Endothelial cell of umbilical vein (primary cell): ENCODE measurements around the gene MAT1A. TPM values are rescaled to one million over a fixed set of nuclear protein-coding genes. Genes with fewer than 3 reads are reported as not detected.

ENCODE experiments used
- BruUV-seq: library from RNA; stranded (reverse); fragments of 400-500 nt; replicated peaks from 2 replicates; lab custom pipeline; 2021; lab: Mats Ljungman, UMichigan
- CTCF ChIA-PET: fragments of 300-600, 350-600 bp; sonication (Branson Sonifier 250); formaldehyde crosslinking; loops from one replicate; lab custom pipeline; 2021; ENCODE audit warnings: antibody characterized with exemption, inconsistent platforms; lab: Charles Lee
- POLR2A ChIA-PET: fragments of 300-600, 350-600 bp; sonication (Branson Sonifier 250); formaldehyde crosslinking; loops from one replicate; lab custom pipeline; 2021; ENCODE audit warnings: antibody characterized with exemption, inconsistent platforms; lab: Charles Lee
- DNase-seq: peaks from one replicate; pipeline ENCODE4 v3.0.0-alpha.2; 2011; ENCODE audit warnings: low read depth, low spot score
- FAIRE-seq: peaks from 2 replicates; lab custom pipeline; 2011; peaks lifted over from hg19 to GRCh38; lab: Jason Lieb, UNC
- H2AFZ ChIP-seq: 2 replicates; pipeline ENCODE4 v1.6.0; 2012; ENCODE audit warnings: low read depth, low read length, control low read depth, inconsistent platforms
- H3K27ac ChIP-seq: 2 replicates; pipeline ENCODE4 v1.5.1; 2011; ENCODE audit warnings: low read depth, mild to moderate bottlenecking, control low read depth, low read length, moderate library complexity; ENCODE audit not compliant: insufficient read depth
- H3K27me3 ChIP-seq, 2 experiments: 2 replicates each; pipeline versions ENCODE4 v1.6.0 to v1.6.1; 2011; ENCODE audit warnings: low read length in 2 of 2, mixed read lengths in 1 of 2; ENCODE audit not compliant: control insufficient read depth in 2 of 2, insufficient read depth in 2 of 2
- H3K36me3 ChIP-seq, 2 experiments: 2 replicates in 1 of 2; 3 replicates in 1 of 2; pipeline ENCODE4 v1.5.1; 2011; ENCODE audit warnings: low read length in 2 of 2, mild to moderate bottlenecking in 1 of 2, moderate library complexity in 1 of 2; ENCODE audit not compliant: control insufficient read depth in 2 of 2, insufficient read depth in 2 of 2; ENCODE audit errors: extremely low read depth in 1 of 2
- H3K4me1 ChIP-seq: 3 replicates; pipeline ENCODE4 v1.5.1; 2011; ENCODE audit warnings: mild to moderate bottlenecking, low read length; ENCODE audit not compliant: control insufficient read depth, insufficient read depth; ENCODE audit errors: extremely low read depth
- H3K4me2 ChIP-seq: 2 replicates; pipeline ENCODE4 v1.6.1; 2011; ENCODE audit warnings: low read length, control low read depth, mixed read lengths; ENCODE audit not compliant: insufficient read depth
- H3K4me3 ChIP-seq, 3 experiments: fragments of 200-600 bp in 1 of 3; sonication (generic), shearing (Covaris generic) in 1 of 3; replicated peaks in 1 of 3; 2 replicates each; pipeline ENCODE4 v1.5.1; 2011 to 2016; ENCODE audit warnings: control low read depth in 3 of 3, low read length in 3 of 3, mild to moderate bottlenecking in 2 of 3, inconsistent platforms in 1 of 3, low read depth in 1 of 3, moderate library complexity in 1 of 3; ENCODE audit not compliant: insufficient read depth in 1 of 3
- H3K79me2 ChIP-seq: 2 replicates; pipeline ENCODE4 v1.6.0; 2012; ENCODE audit warnings: low read length, inconsistent platforms; ENCODE audit not compliant: control insufficient read depth, insufficient read depth
- H3K9ac ChIP-seq: replicated peaks from 2 replicates; pipeline ENCODE3; 2011; ENCODE audit warnings: low read length, control low read depth; ENCODE audit not compliant: insufficient read depth; ENCODE audit errors: extremely low read depth
- H3K9me1 ChIP-seq: replicated peaks from 3 replicates; pipeline ENCODE4 v1.6.0; 2011; ENCODE audit warnings: mild to moderate bottlenecking, low read length; ENCODE audit not compliant: control insufficient read depth, insufficient read depth; ENCODE audit errors: extremely low read depth
- H3K9me3 ChIP-seq: replicated peaks from 2 replicates; pipeline ENCODE4 v1.5.1; 2012; ENCODE audit warnings: low read length, inconsistent platforms; ENCODE audit not compliant: control insufficient read depth, insufficient read depth
- H4K20me1 ChIP-seq: replicated peaks from 2 replicates; pipeline ENCODE3; 2011; ENCODE audit warnings: mild to moderate bottlenecking, low read length; ENCODE audit not compliant: control insufficient read depth, insufficient read depth; ENCODE audit errors: extremely low read depth
- CTCF ChIP-seq, 2 donors: IDR thresholded peaks; 1 replicate in 1 of 2; 2 replicates in 1 of 2; pipeline ENCODE4 v1.5.1; 2011; ENCODE audit warnings: low read length in 2 of 2, mild to moderate bottlenecking in 2 of 2, moderate library complexity in 2 of 2, control low read depth in 1 of 2, inconsistent platforms in 1 of 2, low read depth in 1 of 2; ENCODE audit not compliant: insufficient read depth in 1 of 2; ENCODE audit errors: extremely low read depth in 1 of 2
- JUN ChIP-seq: IDR thresholded peaks from 2 replicates; pipeline ENCODE4 v1.6.1; 2011; ENCODE audit warnings: borderline replicate concordance, low read depth; ENCODE audit not compliant: insufficient read length, insufficient read depth
- MAX ChIP-seq: IDR thresholded peaks from 2 replicates; pipeline ENCODE4 v1.6.1; 2011; ENCODE audit not compliant: insufficient read depth, insufficient read length
- MYC ChIP-seq: IDR thresholded peaks from one replicate; pipeline ENCODE4 v1.6.1; 2011; ENCODE audit warnings: mild to moderate bottlenecking, low read depth, low read length
- POLR2A ChIP-seq: IDR thresholded peaks from 2 replicates; pipeline ENCODE4 v1.6.1; 2012; ENCODE audit warnings: low read depth, mild to moderate bottlenecking, control low read depth, low read length
- POLR2AphosphoS5 ChIP-seq: IDR thresholded peaks from 2 replicates; pipeline ENCODE4 v1.6.1; 2012; ENCODE audit warnings: low read depth, mild to moderate bottlenecking, control low read depth, low read length, moderate library complexity; ENCODE audit not compliant: insufficient read depth
- dilution Hi-C: fragments of 300-500 bp; cut with MboI; formaldehyde crosslinking; loops from one replicate; pipeline ENCODE4 v1.15.0; 2019; ENCODE audit warnings: low sequenced_read_pairs; ENCODE audit not compliant: extremely low pct_ligation_motif_present
- intact Hi-C: fragments of 100-400 bp; cut with micrococcal nuclease; formaldehyde crosslinking; loops from one replicate; pipeline ENCODE4 v1.10.0; 2022
- polyA plus RNA-seq, 4 experiments: library from polyadenylated mRNA; depleted of rRNA in 3 of 4; stranded (reverse) in 3 of 4; unstranded in 1 of 4; fragments of >200 nt; gene quantifications; 2 replicates each; pipeline versions ENCODE4 v1.2.1 to v1.2.3, GENCODE V29; 2011 to 2012; ENCODE audit warnings: missing spikeins in 1 of 4
- total RNA-seq: library from RNA; stranded (reverse); gene quantifications from 2 replicates; pipeline ENCODE4 v1.2.3, GENCODE V29; 2021

The MAT1A gene
- total and polyA plus RNA-seq, 2 donors (not counting 3 experiments of a cell fraction or from before 2014, with no cell fraction given) = not detected

GRCh38 chr10:80281292-80281691, 8.2 kb downstream of the MAT1A start:
- Histone ChIP-seq H3K9me3 (no peaks in the 10 kb centered on the region), H3K4me1 (no peaks in the 10 kb centered on the region), H2AFZ (no peak overlapping the region), H3K27ac (no peak overlapping the region), H3K9ac (no peak overlapping the region), H3K9me1 (no peaks in the 10 kb centered on the region), H4K20me1 (no peaks in the 10 kb centered on the region), H3K27me3 (no peaks in the 10 kb centered on the region), H3K79me2 (no peaks in the 10 kb centered on the region), H3K4me3 (no peak overlapping the region), H3K4me2 (no peak overlapping the region), H3K36me3 (no peaks in the 10 kb centered on the region)
- BruUV-seq = no TSS peak
- dilution Hi-C loops = no loop called here
- CTCF ChIA-PET = no interaction called here
- POLR2A ChIA-PET = no interaction called here
- DNase-seq (no peak), FAIRE-seq (no peak)
- intact Hi-C loops = no loop called here
- TF ChIP-seq MAX = no peak

GRCh38 chr10:80280071-80280800, 9.2 kb downstream of the MAT1A start:
- ChIA-PET POLR2A (no interaction called here), CTCF (interaction anchor here (0.9 kb wide), 1 partner anchor 21 kb away, joined by 3 read pairs; no protein-coding TSS in a partner anchor)
- no peak overlapping the region for H3K27ac ChIP-seq
- no peaks in the 10 kb centered on the region for H3K79me2 ChIP-seq
- intact Hi-C loops = no loop called here
- H3K36me3 ChIP-seq = no peaks in the 10 kb centered on the region
- no peaks in the 10 kb centered on the region for H3K9me3 ChIP-seq
- H3K9me1 ChIP-seq = no peaks in the 10 kb centered on the region
- BruUV-seq = no TSS peak
- H3K27me3 ChIP-seq = no peaks in the 10 kb centered on the region
- H3K4me1 ChIP-seq = no peaks in the 10 kb centered on the region
- FAIRE-seq (no peak), DNase-seq (no peak)
- H2AFZ ChIP-seq = no peak overlapping the region
- no peak overlapping the region for H3K4me3 ChIP-seq
- H3K4me2 ChIP-seq = no peak overlapping the region
- dilution Hi-C loops = no loop called here
- H4K20me1 ChIP-seq = no peaks in the 10 kb centered on the region
- TF ChIP-seq MYC (no peak), JUN (no peak), MAX (no peak), POLR2AphosphoS5 (no peak), POLR2A (no peak), CTCF (IDR thresholded peaks at IDR 0.05; ENCODE audit: extremely low read depth in 1 of 2, insufficient read depth in 1 of 2, low read depth in 1 of 2, low read length in 2 of 2) (no peak)
- H3K9ac ChIP-seq = no peak overlapping the region
